ENCODE data around the gene DMRT2. TPM values are rescaled to one million over a fixed set of nuclear protein-coding genes. Genes with fewer than 3 reads are reported as not detected.

The DMRT2 gene
- total and polyA plus RNA-seq, 2 of the 13 experiments (the other 11 are each of a cell fraction or from before 2014, with no cell fraction given), result not detected

- H3K4me3 ChIP-seq (replicated peaks in 1 of 3; ENCODE audit: insufficient read depth in 1 of 3, low read depth in 2 of 3, low read length in 3 of 3), result no peak overlapping the region
- no peaks in the 10 kb centered on the region for H3K4me1 ChIP-seq (ENCODE audit: insufficient read depth, low read length)
- in situ Hi-C loops (cut with HindIII; ENCODE audit: extremely low pct_ligation_motif_present, low pct_unique_long_range_greater_than_20kb) (no loop called here), intact Hi-C loops (cut with micrococcal nuclease; ENCODE audit: unreplicated experiment) (no loop called here)
- no TSS peak for BruUV-seq (replicated peaks)
- ATAC-seq, result no peak
- H4K20me1 ChIP-seq (ENCODE audit: insufficient read depth, low read length), result no peaks in the 10 kb centered on the region
- no peaks in the 10 kb centered on the region for H3K79me2 ChIP-seq (ENCODE audit: insufficient read depth, low read length)
- no peak overlapping the region for H3K9ac ChIP-seq (ENCODE audit: insufficient read depth, low read depth, low read length)
- FAIRE-seq, result no peak
- WGBS (ENCODE audit: low lambda C conversion rate), result under 1% methylated on average over 3 of the region's 3 CpGs
- H3K27me3 ChIP-seq (ENCODE audit: control insufficient read depth in 1 of 2, insufficient read depth in 2 of 2, low read length in 2 of 2), result no peaks in the 10 kb centered on the region
- H2AFZ ChIP-seq (ENCODE audit: low read length), result no peak overlapping the region
- H3K9me3 ChIP-seq (ENCODE audit: low read length), result no peaks in the 10 kb centered on the region
- no peaks in the 10 kb centered on the region for H3K36me3 ChIP-seq (replicated peaks in 1 of 2; ENCODE audit: control insufficient read depth in 1 of 2, insufficient read depth in 2 of 2, low read length in 2 of 2)
- DNase-seq (ENCODE audit: low spot score), result no peak
- TF ChIP-seq ATF7 (IDR thresholded peaks at IDR 0.05) (peak; percentile 68), ATF7 (CRISPR knock-in tag; IDR thresholded peaks at IDR 0.05) (no peak), JUNB (CRISPR knock-in tag; IDR thresholded peaks at IDR 0.05; ENCODE audit: borderline replicate concordance) (no peak)
- ChIA-PET POLR2A (no interaction called here), CTCF (ENCODE audit: low intra/inter-chr PET ratio, low total read pairs) (no interaction called here)
- H3K4me2 ChIP-seq (ENCODE audit: low read depth, low read length), result no peak overlapping the region
- H3K27ac ChIP-seq (ENCODE audit: extremely low read length, insufficient read depth, low read length), result no peak overlapping the region
These were observed 36.4 kb downstream of the DMRT2 start for GRCh38 chr9:1086517-1086916.

GRCh38 chr9:1087120-1087881 lies 37.1 kb downstream of the DMRT2 start:
- no peak for ATAC-seq
- Histone ChIP-seq H3K36me3 (replicated peaks in 1 of 2; ENCODE audit: control insufficient read depth in 1 of 2, insufficient read depth in 2 of 2, low read length in 2 of 2) (no peaks in the 10 kb centered on the region), H3K9me3 (ENCODE audit: low read length) (no peaks in the 10 kb centered on the region), H3K27ac (ENCODE audit: extremely low read length, insufficient read depth, low read length) (no peak overlapping the region), H2AFZ (ENCODE audit: low read length) (no peak overlapping the region), H3K4me3 (replicated peaks in 1 of 3; ENCODE audit: insufficient read depth in 1 of 3, low read depth in 2 of 3, low read length in 3 of 3) (no peak overlapping the region), H4K20me1 (ENCODE audit: insufficient read depth, low read length) (no peaks in the 10 kb centered on the region), H3K79me2 (ENCODE audit: insufficient read depth, low read length) (no peaks in the 10 kb centered on the region), H3K9ac (ENCODE audit: insufficient read depth, low read depth, low read length) (no peak overlapping the region), H3K4me1 (ENCODE audit: insufficient read depth, low read length) (no peaks in the 10 kb centered on the region), H3K27me3 (ENCODE audit: control insufficient read depth in 1 of 2, insufficient read depth in 2 of 2, low read length in 2 of 2) (no peaks in the 10 kb centered on the region), H3K4me2 (ENCODE audit: low read depth, low read length) (no peak overlapping the region)
- BruUV-seq (replicated peaks), result no TSS peak
- CTCF ChIA-PET (ENCODE audit: low intra/inter-chr PET ratio, low total read pairs), result no interaction called here
- intact Hi-C loops (cut with micrococcal nuclease; ENCODE audit: unreplicated experiment), result no loop called here
- in situ Hi-C loops (cut with HindIII; ENCODE audit: extremely low pct_ligation_motif_present, low pct_unique_long_range_greater_than_20kb), result no loop called here
- FAIRE-seq, result no peak
- no peak for DNase-seq (ENCODE audit: low spot score)
- POLR2A ChIA-PET, result no interaction called here
- 52% methylated on average over 7 of the region's 7 CpGs for WGBS (ENCODE audit: low lambda C conversion rate)
- TF ChIP-seq JUND (CRISPR knock-in tag; IDR thresholded peaks at IDR 0.05) (no peak), FOXP4 (CRISPR knock-in tag; IDR thresholded peaks at IDR 0.05) (no peak), AFF4 (CRISPR knock-in tag; IDR thresholded peaks at IDR 0.05) (no peak), TFDP1 (CRISPR knock-in tag; IDR thresholded peaks at IDR 0.05; ENCODE audit: borderline replicate concordance) (no peak)

Measured in HepG2 (cell line).